Fibroblast of skin of abdomen (primary cell): ENCODE results near the gene MARF1. TPM values are rescaled to one million over a fixed set of nuclear protein-coding genes. Genes with fewer than 3 reads are reported as not detected.
A peak's percentile ranks its signal among the peaks of the same experiment; 100 is the strongest.
"Not testable (repeated sequence)": the region's sequence is repeated elsewhere in the genome, so short reads cannot be mapped to it uniquely, and the experiment has no call there.

ENCODE experiments used
- DNase-seq: peaks from one replicate; pipeline ENCODE4 v3.0.0-alpha.2; 2013
- polyA plus RNA-seq, 2 experiments: library from polyadenylated mRNA; unstranded; fragments of 120-200 nt; gene quantifications; one replicate each; pipeline ENCODE4 v1.2.1, GENCODE V29; 2013; ENCODE audit not compliant: insufficient read length in 2 of 2

The MARF1 gene, protein sequence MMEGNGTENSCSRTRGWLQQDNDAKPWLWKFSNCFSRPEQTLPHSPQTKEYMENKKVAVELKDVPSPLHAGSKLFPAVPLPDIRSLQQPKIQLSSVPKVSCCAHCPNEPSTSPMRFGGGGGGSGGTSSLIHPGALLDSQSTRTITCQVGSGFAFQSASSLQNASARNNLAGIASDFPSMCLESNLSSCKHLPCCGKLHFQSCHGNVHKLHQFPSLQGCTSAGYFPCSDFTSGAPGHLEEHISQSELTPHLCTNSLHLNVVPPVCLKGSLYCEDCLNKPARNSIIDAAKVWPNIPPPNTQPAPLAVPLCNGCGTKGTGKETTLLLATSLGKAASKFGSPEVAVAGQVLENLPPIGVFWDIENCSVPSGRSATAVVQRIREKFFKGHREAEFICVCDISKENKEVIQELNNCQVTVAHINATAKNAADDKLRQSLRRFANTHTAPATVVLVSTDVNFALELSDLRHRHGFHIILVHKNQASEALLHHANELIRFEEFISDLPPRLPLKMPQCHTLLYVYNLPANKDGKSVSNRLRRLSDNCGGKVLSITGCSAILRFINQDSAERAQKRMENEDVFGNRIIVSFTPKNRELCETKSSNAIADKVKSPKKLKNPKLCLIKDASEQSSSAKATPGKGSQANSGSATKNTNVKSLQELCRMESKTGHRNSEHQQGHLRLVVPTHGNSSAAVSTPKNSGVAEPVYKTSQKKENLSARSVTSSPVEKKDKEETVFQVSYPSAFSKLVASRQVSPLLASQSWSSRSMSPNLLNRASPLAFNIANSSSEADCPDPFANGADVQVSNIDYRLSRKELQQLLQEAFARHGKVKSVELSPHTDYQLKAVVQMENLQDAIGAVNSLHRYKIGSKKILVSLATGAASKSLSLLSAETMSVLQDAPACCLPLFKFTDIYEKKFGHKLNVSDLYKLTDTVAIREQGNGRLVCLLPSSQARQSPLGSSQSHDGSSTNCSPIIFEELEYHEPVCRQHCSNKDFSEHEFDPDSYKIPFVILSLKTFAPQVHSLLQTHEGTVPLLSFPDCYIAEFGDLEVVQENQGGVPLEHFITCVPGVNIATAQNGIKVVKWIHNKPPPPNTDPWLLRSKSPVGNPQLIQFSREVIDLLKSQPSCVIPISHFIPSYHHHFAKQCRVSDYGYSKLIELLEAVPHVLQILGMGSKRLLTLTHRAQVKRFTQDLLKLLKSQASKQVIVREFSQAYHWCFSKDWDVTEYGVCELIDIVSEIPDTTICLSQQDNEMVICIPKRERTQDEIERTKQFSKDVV (N-terminal part only)
- 24.1 TPM for polyA plus RNA-seq (2013, experiment 1 of 2; ENCODE audit: insufficient read length)
- polyA plus RNA-seq (2013, experiment 2 of 2; ENCODE audit: insufficient read length), result 22.1 TPM

DNA sequence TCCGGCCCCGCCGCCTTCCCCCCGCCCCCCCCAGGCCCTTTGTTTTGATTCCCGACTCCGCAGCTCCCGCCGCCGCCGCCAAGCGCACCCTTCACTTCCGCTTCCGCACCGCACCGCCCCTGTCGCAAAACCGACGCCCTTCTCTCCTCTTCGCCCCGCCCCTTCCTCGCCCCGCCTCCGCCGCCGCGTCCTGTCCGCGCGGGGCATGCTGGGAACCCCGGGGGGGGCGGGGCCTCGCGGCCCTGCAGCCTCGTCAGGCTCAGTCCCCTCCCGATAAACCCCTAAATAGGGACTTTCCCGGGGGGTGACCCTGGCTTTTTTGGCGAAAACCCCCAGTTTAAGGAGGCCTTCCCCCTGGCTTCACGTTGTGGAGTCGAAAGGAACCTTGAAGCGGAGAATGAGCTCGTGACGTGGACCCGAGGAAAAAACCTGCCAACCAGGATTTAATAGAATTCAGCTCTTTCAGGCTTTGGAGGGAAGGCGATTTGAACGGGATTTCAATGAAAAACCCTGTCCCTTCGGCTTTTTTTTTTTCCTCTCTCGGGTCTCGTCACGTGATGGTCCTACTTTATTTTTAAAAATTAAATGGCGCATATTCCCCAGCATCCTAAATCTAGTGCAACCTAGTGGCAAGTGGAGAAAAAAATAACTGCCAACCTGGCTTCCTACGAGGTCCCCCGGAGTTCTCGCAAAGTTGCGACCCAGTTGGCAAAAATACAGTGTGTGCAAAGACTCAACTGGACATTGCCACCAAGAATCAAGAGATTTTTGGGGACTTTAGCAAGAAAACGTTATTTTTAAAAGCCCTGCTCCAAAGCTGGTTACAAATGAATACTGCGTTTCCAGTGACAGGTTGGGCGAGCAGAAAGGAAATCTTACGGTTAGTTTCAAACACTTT is at the start of gene MARF1:
TSS of gene MARF1 (minus strand) at position 107 of the 898 bp plus-strand sequence. CDS start 3,921 bp downstream, outside the sequence.
- DNase-seq, result peak; percentile 96

- DNase-seq, result not testable (repeated sequence)
Observed at GRCh38 chr16:15692508-15692907, 49.6 kb upstream of the MARF1 start.

DNA sequence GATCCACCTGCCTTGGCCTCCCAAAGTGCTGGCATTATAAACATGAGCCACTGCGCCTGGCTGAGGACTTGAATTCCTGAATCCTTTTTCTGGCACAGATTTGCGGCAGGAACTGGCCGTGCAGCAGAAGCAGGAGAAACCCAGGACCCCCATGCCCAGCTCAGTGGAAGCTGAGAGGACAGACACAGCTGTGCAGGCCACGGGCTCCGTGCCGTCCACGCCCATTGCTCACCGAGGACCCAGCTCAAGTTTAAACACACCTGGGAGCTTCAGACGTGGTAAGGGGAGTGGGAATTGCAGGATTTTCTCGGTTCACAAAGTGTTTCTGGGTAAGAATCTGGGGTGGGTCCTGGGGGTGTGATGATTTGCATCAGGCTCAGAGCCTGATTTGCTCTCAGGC is 48.1 kb upstream of the MARF1 start:
- DNase-seq, result no peak

DNA sequence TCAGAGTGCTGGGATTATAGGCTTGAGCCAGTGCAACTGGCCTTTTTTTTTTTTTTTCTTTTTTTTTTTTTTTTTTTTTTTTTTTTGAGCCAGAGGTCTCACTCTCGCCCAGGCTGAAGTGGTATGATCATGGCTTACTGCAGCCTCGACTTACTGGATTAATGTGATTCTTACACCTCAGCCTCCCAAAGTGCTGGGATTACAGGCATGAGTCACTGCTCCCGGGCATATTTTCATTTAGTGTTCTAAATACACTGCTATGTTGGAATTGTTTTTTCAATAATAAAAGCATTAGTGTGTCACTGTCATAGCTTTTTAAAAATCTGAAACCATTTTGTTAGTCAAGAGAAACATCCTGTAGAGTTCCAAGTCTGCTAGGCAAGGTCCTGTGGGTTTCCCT is 47.3 kb upstream of the MARF1 start:
- DNase-seq, result peak; percentile 48

DNA sequence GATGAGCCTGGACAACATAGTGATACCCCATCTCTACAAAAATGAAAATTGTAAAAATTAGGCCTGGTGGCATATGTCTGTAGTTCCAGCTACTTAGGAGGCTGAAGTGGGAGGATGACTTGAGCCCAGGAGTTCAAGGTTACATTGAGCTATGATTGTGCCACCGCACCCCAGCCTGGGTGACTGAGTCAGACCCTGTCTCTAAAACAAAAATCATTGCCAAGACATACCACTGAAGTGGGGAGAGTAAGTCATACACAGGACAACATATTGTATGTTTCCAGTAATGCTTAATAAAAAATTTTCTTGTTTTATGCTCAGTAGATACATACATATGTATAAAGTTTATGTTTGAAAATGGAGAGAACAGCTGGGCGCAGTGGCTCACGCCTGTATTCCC is 46.3 kb upstream of the MARF1 start:
- DNase-seq, result no peak

DNA sequence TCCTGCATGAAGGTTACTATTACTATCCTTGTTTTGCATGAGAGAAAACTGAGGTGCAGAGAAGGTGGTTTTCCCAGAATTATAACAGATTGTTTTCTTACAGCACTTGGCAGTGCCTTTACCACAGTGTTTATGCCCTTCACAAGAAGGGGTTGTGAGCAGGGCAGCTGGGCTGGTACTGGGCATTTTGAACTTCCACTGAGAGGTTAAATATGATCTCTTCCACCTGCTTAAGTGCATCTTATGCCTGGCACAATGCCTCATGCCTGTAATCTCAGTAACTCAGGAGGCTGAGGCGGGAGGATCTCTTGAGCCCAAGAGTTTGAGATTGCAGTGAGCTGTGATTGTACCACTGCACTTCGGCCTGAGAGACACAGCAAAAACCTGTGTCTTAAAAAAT is 43.3 kb upstream of the MARF1 start:
- DNase-seq, result no peak

GRCh38 chr16:15682105-15682570 is 39.2 kb upstream of the MARF1 start:
- DNase-seq, result peak; percentile 60

- DNase-seq, result no peak
Observed at GRCh38 chr16:15677447-15677846, 34.5 kb upstream of the MARF1 start.

- DNase-seq, result no peak
Observed at GRCh38 chr16:15676506-15676905, 33.6 kb upstream of the MARF1 start.

GRCh38 chr16:15674571-15674970 is 31.6 kb upstream of the MARF1 start:
- DNase-seq, result no peak

- DNase-seq, result peak; percentile 96
Observed at GRCh38 chr16:15672514-15673167, 29.7 kb upstream of the MARF1 start.

DNA sequence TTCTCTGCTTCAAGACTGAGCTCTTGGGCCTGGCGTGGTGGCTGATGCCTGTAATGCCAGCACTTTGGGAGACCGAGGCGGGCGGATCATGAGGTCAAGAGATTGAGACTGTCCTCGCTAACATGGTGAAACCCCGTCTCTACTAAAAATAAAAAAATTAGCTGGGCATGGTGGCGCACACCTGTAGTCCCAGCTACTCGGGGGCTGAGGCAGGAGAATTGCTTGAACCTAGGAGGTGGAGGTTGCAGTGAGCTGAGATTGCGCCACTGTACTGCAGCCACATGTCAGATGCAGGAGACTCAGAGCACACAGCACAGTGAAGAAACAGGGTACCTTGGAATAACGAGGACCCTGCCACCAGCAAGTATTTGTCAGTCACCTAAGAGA is 29.2 kb upstream of the MARF1 start:
- DNase-seq, result not testable (repeated sequence)

- DNase-seq, result no peak
Observed at GRCh38 chr16:15671530-15672117, 28.7 kb upstream of the MARF1 start.

- DNase-seq, result no peak
Observed at GRCh38 chr16:15667091-15667742, 24.3 kb upstream of the MARF1 start.

DNA sequence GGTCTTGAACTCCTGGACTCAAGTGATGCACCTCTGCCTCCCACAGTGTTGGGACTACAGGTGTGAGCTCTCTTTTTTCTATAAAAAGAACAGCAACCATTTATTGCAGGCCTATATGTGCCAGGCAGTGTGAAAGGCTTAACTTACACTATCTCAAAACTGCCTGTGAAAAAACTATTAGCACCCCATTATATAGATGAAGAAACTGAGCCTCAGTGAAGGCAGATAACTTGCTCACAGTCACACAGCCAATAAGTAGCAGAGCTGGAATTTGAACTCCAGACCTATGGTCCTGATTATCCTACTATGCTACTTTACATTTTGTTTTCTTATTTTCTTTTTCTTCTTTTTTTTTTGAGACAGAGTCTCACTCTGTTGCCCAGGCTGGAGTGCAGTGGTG is 22.2 kb upstream of the MARF1 start:
- DNase-seq, result no peak

GRCh38 chr16:15660203-15660601 is 17.2 kb upstream of the MARF1 start:
- no peak for DNase-seq

GRCh38 chr16:15658556-15658955 is 15.6 kb upstream of the MARF1 start:
- DNase-seq, result no peak

DNA sequence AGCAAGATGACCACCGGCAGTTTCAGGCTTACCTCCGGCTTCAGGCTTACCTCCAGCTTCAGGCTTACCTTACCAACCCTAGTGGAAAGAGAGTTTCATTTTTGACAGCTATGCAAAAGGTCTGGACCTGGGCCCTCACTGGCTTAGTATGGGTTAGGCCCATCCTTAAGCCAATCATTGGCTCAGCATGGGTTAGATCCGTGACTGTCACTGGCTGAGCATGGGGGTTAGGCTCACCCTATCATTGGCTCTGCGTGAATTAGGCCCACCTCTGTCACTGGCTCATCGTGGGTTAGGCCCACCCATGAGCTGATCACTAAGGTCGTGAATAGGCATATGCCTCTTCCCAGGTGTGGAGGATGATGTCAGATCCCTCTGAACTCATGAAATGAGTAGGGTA is 15.2 kb upstream of the MARF1 start:
- DNase-seq, result no peak

- DNase-seq, result not testable (repeated sequence)
Observed at GRCh38 chr16:15655561-15655960, 12.6 kb upstream of the MARF1 start.

DNA sequence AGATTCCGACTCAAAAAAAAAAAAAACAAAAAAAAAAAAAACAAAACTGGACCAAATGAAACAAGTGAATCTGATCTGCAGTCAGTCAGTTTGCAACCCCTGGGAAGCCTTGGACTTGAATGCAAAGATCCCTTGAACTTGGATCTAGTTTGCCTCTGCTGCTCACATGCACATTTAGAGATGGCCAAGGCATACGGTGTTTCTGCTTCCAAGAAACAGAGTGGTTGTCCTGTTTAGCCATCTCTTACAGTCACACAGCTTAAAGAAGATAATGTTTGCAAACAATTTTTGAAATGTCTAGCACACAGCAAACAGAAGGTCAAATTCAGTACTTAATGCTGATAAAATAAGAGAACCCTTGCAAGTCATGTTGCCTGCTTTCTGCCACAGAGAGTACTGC is 11.6 kb upstream of the MARF1 start:
- no peak for DNase-seq
